DLD1 (cell line): ENCODE data around the gene TRPM7.
"Not testable (repeated sequence)": the region's sequence is repeated elsewhere in the genome, so short reads cannot be mapped to it uniquely, and the experiment has no call there.

ENCODE experiments used
- in situ Hi-C: cut with HindIII; loops from 2 replicates; pipeline ENCODE4 v1.10.0; 2017; ENCODE audit warnings: low sequenced_read_pairs

The TRPM7 gene

GRCh38 chr15:50670115-50670514 is 16.5 kb downstream of the TRPM7 start:
- in situ Hi-C loops, result no loop called here

GRCh38 chr15:50669611-50670010 is 17.0 kb downstream of the TRPM7 start:
- in situ Hi-C loops, result no loop called here

GRCh38 chr15:50665938-50666337 is 20.7 kb downstream of the TRPM7 start:
- in situ Hi-C loops, result no loop called here

GRCh38 chr15:50655555-50655954 is 31.0 kb downstream of the TRPM7 start:
- in situ Hi-C loops, result no loop called here

GRCh38 chr15:50653156-50653743 is 33.3 kb downstream of the TRPM7 start:
- in situ Hi-C loops, result no loop called here

- in situ Hi-C loops, result no loop called here
These were observed 33.9 kb downstream of the TRPM7 start for GRCh38 chr15:50652671-50653070.

- in situ Hi-C loops, result no loop called here
These were observed 45.3 kb downstream of the TRPM7 start for GRCh38 chr15:50641318-50641717.

- in situ Hi-C loops, result no loop called here
These were observed 50.5 kb downstream of the TRPM7 start for GRCh38 chr15:50636146-50636545.

- in situ Hi-C loops, result no loop called here
These were observed 52.9 kb downstream of the TRPM7 start for GRCh38 chr15:50633653-50634052.

GRCh38 chr15:50628421-50628820 is 58.2 kb downstream of the TRPM7 start:
- in situ Hi-C loops, result no loop called here

GRCh38 chr15:50627351-50628055 is 59.1 kb downstream of the TRPM7 start:
- in situ Hi-C loops, result no loop called here

GRCh38 chr15:50624616-50625168 is 61.9 kb downstream of the TRPM7 start:
- in situ Hi-C loops, result no loop called here

GRCh38 chr15:50622361-50622943 is 64.1 kb downstream of the TRPM7 start:
- in situ Hi-C loops, result not testable (repeated sequence)

GRCh38 chr15:50616960-50617359 is 69.6 kb downstream of the TRPM7 start:
- in situ Hi-C loops, result not testable (repeated sequence)

GRCh38 chr15:50616554-50616953 is 70.0 kb downstream of the TRPM7 start:
- in situ Hi-C loops, result not testable (repeated sequence)

- in situ Hi-C loops, result no loop called here
These were observed 73.0 kb downstream of the TRPM7 start for GRCh38 chr15:50613600-50613999.

- in situ Hi-C loops, result no loop called here
These were observed 79.5 kb downstream of the TRPM7 start for GRCh38 chr15:50607129-50607528.

GRCh38 chr15:50605462-50605861 is 81.1 kb downstream of the TRPM7 start:
- in situ Hi-C loops, result no loop called here

GRCh38 chr15:50602028-50602427 is 84.6 kb downstream of the TRPM7 start:
- in situ Hi-C loops, result not testable (repeated sequence)

GRCh38 chr15:50594311-50594710 is 92.3 kb downstream of the TRPM7 start:
- in situ Hi-C loops, result no loop called here

GRCh38 chr15:50593761-50594160 is 92.8 kb downstream of the TRPM7 start:
- in situ Hi-C loops, result no loop called here

GRCh38 chr15:50590288-50590687 is 96.3 kb downstream of the TRPM7 start:
- in situ Hi-C loops, result no loop called here
